ENCODE data around the gene HSP90AA1.
"Not testable (repeated sequence)": the region's sequence is repeated elsewhere in the genome, so short reads cannot be mapped to it uniquely, and the experiment has no call there.

The HSP90AA1 gene

GRCh38 chr14:102086972-102087761, at the start of gene HSP90AA1:
Gene HSP90AA1, minus strand, starts transcription at chr14:102087044. Its CDS starts 666 bp downstream, at chr14:102086378.
- peak; percentile 84 for DNase-seq

- not testable (repeated sequence) for DNase-seq
Observed at GRCh38 chr14:102135456-102135855, 48.6 kb upstream of the HSP90AA1 start.

- DNase-seq: not testable (repeated sequence)
Observed at GRCh38 chr14:102134719-102135118, 47.9 kb upstream of the HSP90AA1 start.

GRCh38 chr14:102134021-102134420, 47.2 kb upstream of the HSP90AA1 start:
- not testable (repeated sequence) for DNase-seq

GRCh38 chr14:102131741-102132140, 44.9 kb upstream of the HSP90AA1 start:
- DNase-seq: no peak

- no peak for DNase-seq
Observed at GRCh38 chr14:102126807-102127455, 40.1 kb upstream of the HSP90AA1 start.

- no peak for DNase-seq
Observed at GRCh38 chr14:102125546-102125945, 38.7 kb upstream of the HSP90AA1 start.

- DNase-seq: no peak
Observed at GRCh38 chr14:102124419-102124818, 37.6 kb upstream of the HSP90AA1 start.

GRCh38 chr14:102121567-102121966, 34.7 kb upstream of the HSP90AA1 start:
- DNase-seq: no peak

GRCh38 chr14:102120888-102121287, 34.0 kb upstream of the HSP90AA1 start:
- no peak for DNase-seq

- no peak for DNase-seq
Observed at GRCh38 chr14:102117852-102118251, 31.0 kb upstream of the HSP90AA1 start.

GRCh38 chr14:102116361-102117180, 29.7 kb upstream of the HSP90AA1 start:
- no peak for DNase-seq

GRCh38 chr14:102111101-102111500, 24.3 kb upstream of the HSP90AA1 start:
- DNase-seq: no peak

GRCh38 chr14:102109332-102109731, 22.5 kb upstream of the HSP90AA1 start:
- DNase-seq: not testable (repeated sequence)

- DNase-seq: no peak
Observed at GRCh38 chr14:102105369-102105768, 18.5 kb upstream of the HSP90AA1 start.

GRCh38 chr14:102103062-102103695, 16.3 kb upstream of the HSP90AA1 start:
- no peak for DNase-seq

GRCh38 chr14:102097441-102098135, 10.7 kb upstream of the HSP90AA1 start:
- no peak for DNase-seq

- peak; percentile 42 for DNase-seq
Observed at GRCh38 chr14:102096569-102097188, 9.8 kb upstream of the HSP90AA1 start.

- DNase-seq: no peak
Observed at GRCh38 chr14:102095871-102096568, 9.2 kb upstream of the HSP90AA1 start.

- DNase-seq: no peak
Observed at GRCh38 chr14:102095231-102095870, 8.5 kb upstream of the HSP90AA1 start.

GRCh38 chr14:102094101-102094500, 7.3 kb upstream of the HSP90AA1 start:
- no peak for DNase-seq

Measured in NCI-H1048 (cell line).